Measurements from ENCODE around the gene CABP7.

GRCh38 chr22:29673361-29674066 lies 46.3 kb upstream of the CABP7 start:
- TF ChIP-seq POLR2A (IDR thresholded peaks at IDR 0.05; ENCODE audit: low read depth, low read length) (no peak), POLR2AphosphoS5 (IDR thresholded peaks at IDR 0.05; ENCODE audit: low read depth, low read length) (no peak), TAF1 (IDR thresholded peaks at IDR 0.05; ENCODE audit: borderline replicate concordance, low read depth, low read length) (no peak)

Measured in GM12892 (cell line).